ENCODE measurements around the gene WSCD2. TPM values are rescaled to one million over a fixed set of nuclear protein-coding genes. Genes with fewer than 3 reads are reported as not detected.

Gene WSCD2
- polyA plus RNA-seq, 1 donor (not counting 4 experiments of a cell fraction or from before 2014, with no cell fraction given) = not detected

DNA sequence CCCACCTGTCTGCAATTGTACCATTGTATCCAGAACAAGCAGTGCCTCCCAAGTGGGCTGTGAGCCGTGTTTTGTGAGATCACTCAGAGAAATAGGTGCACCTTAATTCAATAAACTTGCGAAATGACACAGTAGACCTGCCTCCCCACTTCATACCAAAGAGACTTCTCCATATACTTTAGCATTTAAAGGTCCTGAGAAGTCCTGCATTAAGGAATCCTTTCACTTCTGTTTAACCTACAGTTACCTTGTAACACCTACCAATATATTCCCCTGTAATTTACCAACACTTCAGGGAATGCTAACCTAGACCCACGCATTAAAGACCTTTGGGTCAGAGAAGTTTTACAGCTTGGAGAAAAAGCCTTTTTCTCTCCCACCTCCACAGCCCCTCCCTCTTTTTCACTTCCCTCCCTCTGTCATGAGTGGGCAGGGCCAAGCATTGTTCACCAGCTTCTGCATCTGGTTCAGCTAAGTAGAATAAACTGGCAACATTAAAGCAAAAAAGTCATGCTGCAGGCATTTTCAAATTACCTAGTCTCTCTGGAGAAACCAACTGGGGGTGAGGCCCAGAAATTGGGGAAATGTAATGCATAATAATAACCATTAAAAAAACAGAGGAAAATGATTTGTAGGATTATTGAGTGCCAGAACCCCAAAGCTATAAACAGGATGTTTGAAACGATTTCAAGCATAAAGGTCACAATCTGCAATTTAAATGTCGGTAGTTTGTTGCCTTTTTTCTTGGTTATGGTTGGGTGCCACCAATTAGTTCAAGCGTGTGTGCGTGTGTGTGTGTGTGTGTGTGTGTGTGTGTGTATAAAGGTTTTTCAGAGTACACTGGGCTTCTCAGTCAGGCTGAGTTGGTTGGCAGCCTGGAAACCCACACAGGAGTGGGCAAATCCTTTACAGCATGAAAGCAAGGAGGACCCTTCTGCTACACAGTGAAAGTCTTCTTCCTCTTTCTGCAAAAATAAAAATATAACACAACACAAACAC, 13.7 kb upstream of the WSCD2 start:
- no peaks in the 10 kb centered on the region for H3K27me3 ChIP-seq (ENCODE audit: control insufficient read depth, extremely low read depth, insufficient read depth, low read length)
- dilution Hi-C loops (cut with MboI; ENCODE audit: extremely low pct_ligation_motif_present, low sequenced_read_pairs) = no loop called here

DNA sequence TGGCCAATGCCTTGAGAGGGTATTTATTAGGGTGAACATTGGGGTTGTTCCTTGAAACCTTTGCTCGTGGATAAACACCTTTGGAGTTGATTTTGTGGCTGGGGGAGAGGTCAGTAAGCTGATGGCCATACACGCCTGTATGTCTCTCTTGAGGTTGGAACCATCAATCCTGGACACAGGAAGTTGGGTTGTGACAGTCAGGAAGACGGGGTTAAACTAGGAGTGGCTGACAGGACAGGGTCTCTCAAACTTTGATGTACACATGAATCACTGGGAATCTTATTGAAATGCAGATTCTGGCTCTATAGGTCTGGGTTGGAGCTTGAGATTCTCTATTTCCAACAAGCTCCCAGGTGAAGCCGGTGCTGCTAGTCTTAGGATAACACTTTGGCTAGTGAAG, 12.8 kb upstream of the WSCD2 start:
- Histone ChIP-seq H3K27me3 (ENCODE audit: control insufficient read depth, extremely low read depth, insufficient read depth, low read length) (no peaks in the 10 kb centered on the region), H3K9ac (ENCODE audit: control insufficient read depth, extremely low read depth, insufficient read depth, low read length) (no peak overlapping the region), H3K4me2 (ENCODE audit: control insufficient read depth, extremely low read depth, insufficient read depth, low read depth, low read length) (no peak overlapping the region), H3K79me2 (ENCODE audit: control insufficient read depth, insufficient read depth, low read length) (no peaks in the 10 kb centered on the region), H3K27ac (ENCODE audit: control insufficient read depth, insufficient read depth, low read length) (no peak overlapping the region), H4K20me1 (ENCODE audit: control insufficient read depth, extremely low read depth, insufficient read depth, low read length) (no peaks in the 10 kb centered on the region), H3K4me3 (ENCODE audit: control insufficient read depth in 2 of 3, extremely low read depth in 1 of 3, insufficient read depth in 2 of 3, low read depth in 1 of 3, low read length in 3 of 3) (no peak overlapping the region), H3K4me1 (ENCODE audit: control insufficient read depth, extremely low read depth, insufficient read depth, low read length) (peaks cover 7% of the 10 kb centered on the region), H3K36me3 (ENCODE audit: control insufficient read depth in 2 of 2, extremely low read depth in 1 of 2, insufficient read depth in 2 of 2, low read length in 2 of 2) (no peaks in the 10 kb centered on the region), H3K9me3 (ENCODE audit: control insufficient read depth, low read depth, low read length) (no peaks in the 10 kb centered on the region), H2AFZ (ENCODE audit: control insufficient read depth, low read length) (no peak overlapping the region), H3K9me1 (ENCODE audit: control insufficient read depth, extremely low read depth, insufficient read depth, low read length) (no peaks in the 10 kb centered on the region)
- TF ChIP-seq EZH2 (IDR thresholded peaks at IDR 0.05; ENCODE audit: low read length) = no peak
- TF ChIP-seq, protein P1, sequence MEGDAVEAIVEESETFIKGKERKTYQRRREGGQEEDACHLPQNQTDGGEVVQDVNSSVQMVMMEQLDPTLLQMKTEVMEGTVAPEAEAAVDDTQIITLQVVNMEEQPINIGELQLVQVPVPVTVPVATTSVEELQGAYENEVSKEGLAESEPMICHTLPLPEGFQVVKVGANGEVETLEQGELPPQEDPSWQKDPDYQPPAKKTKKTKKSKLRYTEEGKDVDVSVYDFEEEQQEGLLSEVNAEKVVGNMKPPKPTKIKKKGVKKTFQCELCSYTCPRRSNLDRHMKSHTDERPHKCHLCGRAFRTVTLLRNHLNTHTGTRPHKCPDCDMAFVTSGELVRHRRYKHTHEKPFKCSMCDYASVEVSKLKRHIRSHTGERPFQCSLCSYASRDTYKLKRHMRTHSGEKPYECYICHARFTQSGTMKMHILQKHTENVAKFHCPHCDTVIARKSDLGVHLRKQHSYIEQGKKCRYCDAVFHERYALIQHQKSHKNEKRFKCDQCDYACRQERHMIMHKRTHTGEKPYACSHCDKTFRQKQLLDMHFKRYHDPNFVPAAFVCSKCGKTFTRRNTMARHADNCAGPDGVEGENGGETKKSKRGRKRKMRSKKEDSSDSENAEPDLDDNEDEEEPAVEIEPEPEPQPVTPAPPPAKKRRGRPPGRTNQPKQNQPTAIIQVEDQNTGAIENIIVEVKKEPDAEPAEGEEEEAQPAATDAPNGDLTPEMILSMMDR (optimal IDR thresholded peaks at IDR 0.05 in 1 of 3, IDR thresholded peaks at IDR 0.05 in 1 of 3, conservative IDR thresholded peaks at IDR 0.05 in 1 of 3; ENCODE audit: extremely low read depth in 1 of 3, insufficient read depth in 2 of 3, low read length in 3 of 3) = no peak
- FAIRE-seq = no peak
- DNase-seq (ENCODE audit: low read depth, low spot score) = no peak
- dilution Hi-C loops (cut with MboI; ENCODE audit: extremely low pct_ligation_motif_present, low sequenced_read_pairs) = no loop called here

More for the DNA sequence above, 13.7 kb upstream of the WSCD2 start:
- no peak overlapping the region for H3K27ac ChIP-seq (ENCODE audit: control insufficient read depth, insufficient read depth, low read length)
- no peak overlapping the region for H3K9ac ChIP-seq (ENCODE audit: control insufficient read depth, extremely low read depth, insufficient read depth, low read length)
- H3K79me2 ChIP-seq (ENCODE audit: control insufficient read depth, insufficient read depth, low read length) = no peaks in the 10 kb centered on the region
- no peak overlapping the region for H3K4me3 ChIP-seq (ENCODE audit: control insufficient read depth in 2 of 3, extremely low read depth in 1 of 3, insufficient read depth in 2 of 3, low read depth in 1 of 3, low read length in 3 of 3)
- DNase-seq (ENCODE audit: low read depth, low spot score) (no peak), FAIRE-seq (no peak)
- no peaks in the 10 kb centered on the region for H4K20me1 ChIP-seq (ENCODE audit: control insufficient read depth, extremely low read depth, insufficient read depth, low read length)
- TF ChIP-seq EZH2 (IDR thresholded peaks at IDR 0.05; ENCODE audit: low read length) = no peak
- TF ChIP-seq, protein P1 (optimal IDR thresholded peaks at IDR 0.05 in 1 of 3, IDR thresholded peaks at IDR 0.05 in 1 of 3, conservative IDR thresholded peaks at IDR 0.05 in 1 of 3; ENCODE audit: extremely low read depth in 1 of 3, insufficient read depth in 2 of 3, low read length in 3 of 3) = no peak
- peaks cover 7% of the 10 kb centered on the region for H3K4me1 ChIP-seq (ENCODE audit: control insufficient read depth, extremely low read depth, insufficient read depth, low read length)
- no peaks in the 10 kb centered on the region for H3K36me3 ChIP-seq (ENCODE audit: control insufficient read depth in 2 of 2, extremely low read depth in 1 of 2, insufficient read depth in 2 of 2, low read length in 2 of 2)
- no peaks in the 10 kb centered on the region for H3K9me3 ChIP-seq (ENCODE audit: control insufficient read depth, low read depth, low read length)
- no peak overlapping the region for H3K4me2 ChIP-seq (ENCODE audit: control insufficient read depth, extremely low read depth, insufficient read depth, low read depth, low read length)
- no peaks in the 10 kb centered on the region for H3K9me1 ChIP-seq (ENCODE audit: control insufficient read depth, extremely low read depth, insufficient read depth, low read length)
- no peak overlapping the region for H2AFZ ChIP-seq (ENCODE audit: control insufficient read depth, low read length)
